IMR-90 (cell line): ENCODE measurements around the gene LLGL2. TPM values are rescaled to one million over a fixed set of nuclear protein-coding genes. Genes with fewer than 3 reads are reported as not detected.

ENCODE experiments used
- ATAC-seq: fragments of 200-7000 bp; cut with Tn5 transposase; 2 replicates; pipeline ENCODE4 v1.9.1; 2020; ENCODE audit warnings: low read depth, mild to moderate bottlenecking, moderate library complexity
- BruUV-seq: library from RNA; stranded (reverse); fragments of 400-500 nt; replicated peaks from 2 replicates; lab custom pipeline; 2021; lab: Mats Ljungman, UMichigan
- CTCF ChIA-PET: fragments of 300-600 bp; formaldehyde crosslinking; extraction: SDS; loops from one replicate; lab custom pipeline; 2021; ENCODE audit warnings: antibody characterized with exemption; lab: Yijun Ruan, JAX
- POLR2A ChIA-PET: fragments of 300-600 bp; sonication (Branson Sonifier 250); formaldehyde crosslinking; loops from one replicate; lab custom pipeline; 2022; ENCODE audit warnings: antibody characterized with exemption; ENCODE audit not compliant: unreplicated experiment; lab: Charles Lee
- DNase-seq: peaks from one replicate; pipeline ENCODE4 v3.0.0; 2013
- H2AFZ ChIP-seq: replicated peaks from 2 replicates; pipeline ENCODE3; 2013; ENCODE audit warnings: low read length, mild to moderate bottlenecking; ENCODE audit not compliant: poor library complexity
- H2AK5ac ChIP-seq: 2 replicates; pipeline ENCODE4 v1.6.1; 2013; ENCODE audit warnings: low read depth, low read length, inconsistent platforms
- H2AK9ac ChIP-seq: replicated peaks from 2 replicates; pipeline ENCODE3; 2013; ENCODE audit warnings: mild to moderate bottlenecking, low read depth, low read length, moderate library complexity; ENCODE audit not compliant: poor library complexity
- H2BK120ac ChIP-seq: 2 replicates; pipeline ENCODE4 v1.6.1; 2013; ENCODE audit warnings: low read depth, low read length, inconsistent platforms
- H2BK15ac ChIP-seq: 3 replicates; pipeline ENCODE4 v1.6.1; 2013; ENCODE audit warnings: low read depth, low read length, inconsistent platforms
- H2BK20ac ChIP-seq: 2 replicates; pipeline ENCODE4 v1.6.1; 2013; ENCODE audit warnings: low read depth, mild to moderate bottlenecking, inconsistent platforms, low read length, moderate library complexity
- H2BK5ac ChIP-seq: 2 replicates; pipeline ENCODE4 v1.6.1; 2013; ENCODE audit warnings: mild to moderate bottlenecking, low read depth, low read length, inconsistent platforms; ENCODE audit not compliant: poor library complexity, severe bottlenecking
- H3K14ac ChIP-seq: replicated peaks from 2 replicates; pipeline ENCODE4 v1.6.1; 2013; ENCODE audit warnings: low read depth, low read length, inconsistent platforms
- H3K18ac ChIP-seq: 2 replicates; pipeline ENCODE4 v1.6.1; 2013; ENCODE audit warnings: low read depth, low read length, control low read depth
- H3K23ac ChIP-seq: 2 replicates; pipeline ENCODE4 v1.6.1; 2013; ENCODE audit warnings: low read depth, low read length, inconsistent platforms
- H3K27ac ChIP-seq: 2 replicates; pipeline ENCODE4 v1.5.1; 2013; ENCODE audit warnings: mild to moderate bottlenecking, control low read depth, low read length; ENCODE audit not compliant: insufficient read depth
- H3K27me3 ChIP-seq: 2 replicates; pipeline ENCODE4 v1.6.1; 2013; ENCODE audit warnings: low read length; ENCODE audit not compliant: control insufficient read depth, insufficient read depth
- H3K36me3 ChIP-seq: 2 replicates; pipeline ENCODE4 v1.6.1; 2013; ENCODE audit warnings: low read length, mixed read lengths; ENCODE audit not compliant: control insufficient read depth, insufficient read depth
- H3K4ac ChIP-seq: 2 replicates; pipeline ENCODE4 v1.6.1; 2013; ENCODE audit warnings: low read depth, low read length, inconsistent platforms
- H3K4me1 ChIP-seq: 2 replicates; pipeline ENCODE4 v1.6.1; 2013; ENCODE audit warnings: low read length, mixed read lengths; ENCODE audit not compliant: control insufficient read depth, insufficient read depth
- H3K4me2 ChIP-seq: 2 replicates; pipeline ENCODE4 v1.6.1; 2013; ENCODE audit warnings: low read depth, mild to moderate bottlenecking, control low read depth, low read length, moderate library complexity
- H3K4me3 ChIP-seq: 2 replicates; pipeline ENCODE4 v1.5.1; 2013; ENCODE audit warnings: low read depth, mild to moderate bottlenecking, control low read depth, low read length, moderate library complexity; ENCODE audit not compliant: insufficient read depth
- H3K56ac ChIP-seq: 2 replicates; pipeline ENCODE4 v1.6.1; 2013; ENCODE audit warnings: low read length, inconsistent platforms; ENCODE audit not compliant: insufficient read depth; ENCODE audit errors: extremely low read depth
- H3K79me1 ChIP-seq, 2 experiments: 2 replicates each; pipeline ENCODE4 v1.6.1; 2013; ENCODE audit warnings: low read length in 2 of 2, inconsistent platforms in 1 of 2, low read depth in 1 of 2
- H3K9ac ChIP-seq: 2 replicates; pipeline ENCODE4 v1.6.1; 2013; ENCODE audit warnings: low read depth, low read length, control low read depth
- H3K9me1 ChIP-seq: 2 replicates; pipeline ENCODE4 v1.6.1; 2013; ENCODE audit warnings: low read length, inconsistent platforms; ENCODE audit not compliant: insufficient read depth
- H3K9me3 ChIP-seq: 2 replicates; pipeline ENCODE4 v1.6.1; 2013; ENCODE audit warnings: low read length; ENCODE audit not compliant: control insufficient read depth, insufficient read depth
- H4K20me1 ChIP-seq: 2 replicates; pipeline ENCODE4 v1.6.1; 2013; ENCODE audit warnings: low read length, inconsistent platforms; ENCODE audit not compliant: insufficient read depth
- H4K5ac ChIP-seq: 2 replicates; pipeline ENCODE4 v1.6.1; 2013; ENCODE audit warnings: mild to moderate bottlenecking, low read depth, low read length, control low read depth
- H4K8ac ChIP-seq, 2 experiments: 2 replicates each; pipeline ENCODE4 v1.6.1; 2013; ENCODE audit warnings: low read depth in 2 of 2, low read length in 2 of 2, control low read depth in 1 of 2, inconsistent platforms in 1 of 2
- H4K91ac ChIP-seq: 2 replicates; pipeline ENCODE4 v1.6.1; 2013; ENCODE audit warnings: low read depth, low read length, inconsistent platforms; ENCODE audit not compliant: insufficient read depth
- BHLHE40 ChIP-seq: fragments of 150-350 bp; IDR thresholded peaks from 2 replicates; pipeline ENCODE4 v1.6.1; 2016; ENCODE audit warnings: mild to moderate bottlenecking, low read depth, low read length
- CEBPB ChIP-seq: IDR thresholded peaks from 2 replicates; pipeline ENCODE4 v1.6.1; 2012; ENCODE audit warnings: low read depth, low read length, improper control_type of control experiment
- CHD1 ChIP-seq: IDR thresholded peaks from 2 replicates; pipeline ENCODE4 v1.6.1; 2012; ENCODE audit warnings: low read depth, low read length, improper control_type of control experiment
- CTCF ChIP-seq: conservative IDR thresholded peaks from 2 replicates; pipeline ENCODE4 v1.5.1; 2012; ENCODE audit warnings: mild to moderate bottlenecking, low read depth, low read length, improper control_type of control experiment
- FOS ChIP-seq: fragments of 150-350 bp; IDR thresholded peaks from 2 replicates; pipeline ENCODE4 v1.6.1; 2016; ENCODE audit warnings: low read depth, low read length
- MAFK ChIP-seq: IDR thresholded peaks from 2 replicates; pipeline ENCODE4 v1.6.1; 2012; ENCODE audit warnings: low read depth, low read length, improper control_type of control experiment
- MXI1 ChIP-seq: IDR thresholded peaks from 2 replicates; pipeline ENCODE4 v1.6.1; 2012; ENCODE audit warnings: low read depth, mild to moderate bottlenecking, low read length, moderate library complexity, borderline replicate concordance
- NFE2L2 ChIP-seq: fragments of 150-350 bp; IDR thresholded peaks from 2 replicates; pipeline ENCODE4 v1.6.1; 2016; ENCODE audit warnings: low read depth, mild to moderate bottlenecking, low read length
- POLR2A ChIP-seq: IDR thresholded peaks from 2 replicates; pipeline ENCODE4 v1.6.1; 2012; ENCODE audit warnings: mild to moderate bottlenecking, low read depth, low read length
- RAD21 ChIP-seq: IDR thresholded peaks from 2 replicates; pipeline ENCODE4 v1.6.1; 2012; ENCODE audit warnings: low read length, improper control_type of control experiment
- RCOR1 ChIP-seq: IDR thresholded peaks from 2 replicates; pipeline ENCODE4 v1.6.1; 2012; ENCODE audit warnings: mild to moderate bottlenecking, low read length, improper control_type of control experiment; ENCODE audit not compliant: insufficient replicate concordance
- RFX5 ChIP-seq: IDR thresholded peaks from 2 replicates; pipeline ENCODE4 v1.8.0; 2012; ENCODE audit warnings: low read depth, mild to moderate bottlenecking, low read length, moderate library complexity
- SMC3 ChIP-seq: fragments of 150-350 bp; IDR thresholded peaks from 2 replicates; pipeline ENCODE4 v1.6.1; 2016; ENCODE audit warnings: low read depth, mild to moderate bottlenecking, antibody characterized with exemption, low read length, moderate library complexity
- WGBS, 2 experiments: methylation state at CpG; one replicate each; pipeline versions ENCODE4 v1.1.5 to v1.1.7; 2013; ENCODE audit warnings: missing lambda C conversion rate in 2 of 2; ENCODE audit not compliant: insufficient read length in 1 of 2; ENCODE audit errors: extremely low coverage in 2 of 2; 5-methylcytosine and 5-hydroxymethylcytosine counted together
- dilution Hi-C: fragments of 300-500 bp; cut with HindIII; formaldehyde crosslinking; loops from one replicate; pipeline ENCODE4 v1.14.3; 2018; ENCODE audit warnings: low sequenced_read_pairs; ENCODE audit not compliant: unreplicated experiment
- in situ Hi-C: fragments of 300-500 bp; cut with MboI; formaldehyde crosslinking; loops from 3 replicates; pipeline ENCODE4 v1.14.3; 2019; ENCODE audit warnings: low sequenced_read_pairs, inconsistent platforms, mixed read lengths
- intact Hi-C: fragments of 100-400 bp; cut with micrococcal nuclease; formaldehyde crosslinking; loops from 2 replicates; pipeline ENCODE4 v1.10.0; 2022
- polyA plus RNA-seq, 3 experiments: library from polyadenylated mRNA; depleted of rRNA; stranded (reverse); fragments of >200 nt; gene quantifications; 2 replicates each; pipeline ENCODE4 v1.2.3, GENCODE V29; 2012; ENCODE audit warnings: low replicate concordance in 1 of 3
- total RNA-seq: library from RNA; depleted of rRNA; stranded (reverse); fragments of >200 nt; gene quantifications from 2 replicates; pipeline ENCODE4 v1.2.3, GENCODE V29; 2012
- TF ChIP-seq, protein P1 (sequence below): fragments of 150-350 bp; IDR thresholded peaks from 2 replicates; pipeline ENCODE4 v1.6.1; 2016; ENCODE audit warnings: low read depth, mild to moderate bottlenecking, low read length, moderate library complexity, borderline replicate concordance

LLGL2 gene
- total and polyA plus RNA-seq, 2 of the 4 experiments (the other 2 are of a cell fraction) = 0.54 to 0.72 TPM

DNA sequence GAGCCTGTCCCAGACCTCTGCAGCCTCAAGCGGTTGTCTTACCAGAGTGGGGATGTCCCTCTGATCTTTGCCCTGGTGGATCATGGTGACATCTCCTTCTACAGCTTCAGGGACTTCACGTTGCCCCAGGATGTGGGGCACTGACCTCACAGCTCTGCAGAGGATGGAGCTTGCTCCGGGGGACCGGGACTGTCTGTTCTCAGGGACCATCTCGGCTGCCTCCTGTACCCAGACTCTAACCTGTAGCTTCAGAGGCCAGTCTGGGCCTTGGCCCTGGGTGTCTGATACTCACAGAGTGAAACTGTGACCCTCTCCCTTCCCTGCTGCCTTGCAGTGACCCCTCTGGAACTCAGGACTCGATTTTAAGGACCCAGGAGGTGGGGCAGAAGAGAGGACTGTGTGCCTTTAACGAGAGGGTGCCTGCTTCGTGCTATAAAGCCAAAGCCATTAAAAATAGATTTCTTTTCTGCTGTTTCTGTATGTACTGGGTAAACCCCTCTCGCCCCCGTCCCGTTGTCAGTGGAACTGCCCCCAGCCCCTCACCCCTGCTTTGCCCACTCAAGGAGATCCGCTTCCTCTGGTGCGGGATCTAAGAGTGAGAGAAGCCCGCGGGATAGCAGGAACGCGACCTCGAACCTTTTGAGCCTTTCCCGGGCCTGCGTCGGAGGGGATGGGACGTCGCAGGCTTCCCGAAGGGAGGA, 1.1 kb upstream of the LLGL2 start:
- DNase-seq = no peak
- no peaks in the 10 kb centered on the region for H3K9me3 ChIP-seq
- H2AK9ac ChIP-seq = no peak overlapping the region
- 0 out of 2 replicates have a peak, but pooled peaks cover 14% of the 10 kb centered on the region for H4K20me1 ChIP-seq
- no peaks in the 10 kb centered on the region for H3K4me1 ChIP-seq
- no TSS peak for BruUV-seq
- no peak overlapping the region for H3K18ac ChIP-seq
- no peak overlapping the region for H2BK5ac ChIP-seq
- CTCF ChIA-PET = no interaction called here
- TF ChIP-seq MXI1 (no peak), RFX5 (no peak), CEBPB (no peak), CTCF (no peak), FOS (no peak), MAFK (no peak), SMC3 (no peak), CHD1 (no peak), BHLHE40 (no peak), POLR2A (no peak), NFE2L2 (no peak), RCOR1 (no peak), RAD21 (no peak)
- TF ChIP-seq, protein P1, sequence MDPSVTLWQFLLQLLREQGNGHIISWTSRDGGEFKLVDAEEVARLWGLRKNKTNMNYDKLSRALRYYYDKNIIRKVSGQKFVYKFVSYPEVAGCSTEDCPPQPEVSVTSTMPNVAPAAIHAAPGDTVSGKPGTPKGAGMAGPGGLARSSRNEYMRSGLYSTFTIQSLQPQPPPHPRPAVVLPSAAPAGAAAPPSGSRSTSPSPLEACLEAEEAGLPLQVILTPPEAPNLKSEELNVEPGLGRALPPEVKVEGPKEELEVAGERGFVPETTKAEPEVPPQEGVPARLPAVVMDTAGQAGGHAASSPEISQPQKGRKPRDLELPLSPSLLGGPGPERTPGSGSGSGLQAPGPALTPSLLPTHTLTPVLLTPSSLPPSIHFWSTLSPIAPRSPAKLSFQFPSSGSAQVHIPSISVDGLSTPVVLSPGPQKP = no peak
- H3K14ac ChIP-seq = no peak overlapping the region
- no peak overlapping the region for H2BK120ac ChIP-seq
- WGBS, 2 experiments = 86% methylated on average over 2 of the region's 24 CpGs; no CpG with 5 or more reads in 1 of the 2 experiments
- no peaks in the 10 kb centered on the region for H3K79me1 ChIP-seq
- no peak overlapping the region for H4K91ac ChIP-seq
- dilution Hi-C loops (no loop called here), in situ Hi-C loops (no loop called here), intact Hi-C loops (no loop called here)
- H3K4ac ChIP-seq = no peak overlapping the region
- no peaks in the 10 kb centered on the region for H3K9me1 ChIP-seq
- H3K9ac ChIP-seq = no peak overlapping the region
- ATAC-seq = no peak
- H4K8ac ChIP-seq = no peak overlapping the region
- H2AFZ ChIP-seq = peak overlapping the region; percentile 92
- no peak overlapping the region for H3K27ac ChIP-seq
- H3K27me3 ChIP-seq = peaks cover 19% of the 10 kb centered on the region
- H3K36me3 ChIP-seq = peaks cover 4% of the 10 kb centered on the region; the same call in 1 of the 2 replicates
- POLR2A ChIA-PET = no interaction called here
- H2BK15ac ChIP-seq = no peak overlapping the region
- no peak overlapping the region for H2BK20ac ChIP-seq
- H3K23ac ChIP-seq = no peak overlapping the region
- H3K56ac ChIP-seq = no peak overlapping the region
- H4K5ac ChIP-seq = no peak overlapping the region
- H2AK5ac ChIP-seq = no peak overlapping the region
- no peak overlapping the region for H3K4me2 ChIP-seq
- no peak overlapping the region for H3K4me3 ChIP-seq
